H9 (cell line): Measurements from ENCODE around the gene RWDD1. TPM values are rescaled to one million over a fixed set of nuclear protein-coding genes. Genes with fewer than 3 reads are reported as not detected.

Experiments
- DNase-seq: peaks from one replicate; pipeline ENCODE4 v3.0.0-alpha.2; 2017
- H2AFZ ChIP-seq: one replicate; pipeline ENCODE4 v1.6.1; 2013; ENCODE audit warnings: mild to moderate bottlenecking, low read length, control low read depth, moderate library complexity
- H2AK5ac ChIP-seq: 2 replicates; pipeline ENCODE4 v1.6.1; 2013; ENCODE audit warnings: low read length, control low read depth, mixed read lengths; ENCODE audit not compliant: insufficient read length
- H2BK120ac ChIP-seq: one replicate; pipeline ENCODE4 v1.6.1; 2013; ENCODE audit warnings: low read depth, mild to moderate bottlenecking, low read length, control low read depth, inconsistent platforms; ENCODE audit not compliant: poor library complexity, severe bottlenecking
- H2BK12ac ChIP-seq: 2 replicates; pipeline ENCODE4 v1.6.1; 2013; ENCODE audit warnings: low read length, control low read depth, mixed read lengths, low read depth; ENCODE audit not compliant: insufficient read length
- H2BK15ac ChIP-seq: 2 replicates; pipeline ENCODE4 v1.6.1; 2013; ENCODE audit warnings: low read depth, low read length, control low read depth
- H2BK20ac ChIP-seq: one replicate; pipeline ENCODE4 v1.6.1; 2013; ENCODE audit warnings: low read depth, mild to moderate bottlenecking, low read length, control low read depth, inconsistent platforms; ENCODE audit not compliant: poor library complexity, severe bottlenecking
- H2BK5ac ChIP-seq: 2 replicates; pipeline ENCODE4 v1.6.1; 2013; ENCODE audit warnings: low read length, control low read depth, mixed read lengths; ENCODE audit not compliant: insufficient read length
- H3K14ac ChIP-seq: 2 replicates; pipeline ENCODE4 v1.6.1; 2013; ENCODE audit warnings: low read length, control low read depth; ENCODE audit not compliant: insufficient read depth
- H3K18ac ChIP-seq: 2 replicates; pipeline ENCODE4 v1.6.1; 2013; ENCODE audit warnings: low read depth, mild to moderate bottlenecking, mixed read lengths, low read length, control low read depth; ENCODE audit not compliant: insufficient read length
- H3K23ac ChIP-seq: 2 replicates; pipeline ENCODE4 v1.6.1; 2013; ENCODE audit warnings: low read length, control low read depth, mixed read lengths, low read depth; ENCODE audit not compliant: insufficient read length
- H3K23me2 ChIP-seq: 2 replicates; pipeline ENCODE4 v1.6.1; 2013; ENCODE audit warnings: low read depth, mild to moderate bottlenecking, mixed read lengths, low read length, control low read depth; ENCODE audit not compliant: insufficient read length, poor library complexity, severe bottlenecking
- H3K27ac ChIP-seq: 2 replicates; pipeline ENCODE4 v1.5.1; 2013; ENCODE audit warnings: low read length, control low read depth, mixed read lengths, low read depth; ENCODE audit not compliant: insufficient read length
- H3K27me3 ChIP-seq: 2 replicates; pipeline ENCODE4 v1.6.1; 2013; ENCODE audit warnings: low read length, control low read depth, inconsistent platforms; ENCODE audit not compliant: insufficient read depth
- H3K4ac ChIP-seq: 2 replicates; pipeline ENCODE4 v1.6.1; 2013; ENCODE audit warnings: low read depth, mild to moderate bottlenecking, control low read depth, inconsistent platforms, low read length, moderate library complexity
- H3K4me1 ChIP-seq: 2 replicates; pipeline ENCODE4 v1.6.1; 2013; ENCODE audit warnings: low read length, control low read depth, inconsistent platforms; ENCODE audit not compliant: insufficient read depth
- H3K4me2 ChIP-seq: 2 replicates; pipeline ENCODE4 v1.6.1; 2013; ENCODE audit warnings: low read length, control low read depth, mixed read lengths; ENCODE audit not compliant: insufficient read length, insufficient read depth
- H3K56ac ChIP-seq: 2 replicates; pipeline ENCODE4 v1.6.1; 2013; ENCODE audit warnings: low read depth, mild to moderate bottlenecking, mixed read lengths, low read length, control low read depth; ENCODE audit not compliant: insufficient read length
- H3K79me1 ChIP-seq: 2 replicates; pipeline ENCODE4 v1.6.1; 2013; ENCODE audit warnings: low read depth, mild to moderate bottlenecking, moderate library complexity, low read length, control low read depth, inconsistent platforms; ENCODE audit not compliant: insufficient read depth, poor library complexity, severe bottlenecking
- H3K79me2 ChIP-seq: 2 replicates; pipeline ENCODE4 v1.6.1; 2013; ENCODE audit warnings: low read length, control low read depth, inconsistent platforms; ENCODE audit not compliant: insufficient read depth
- H3K9ac ChIP-seq: 2 replicates; pipeline ENCODE4 v1.6.1; 2013; ENCODE audit warnings: low read length, control low read depth, mixed read lengths; ENCODE audit not compliant: insufficient read length; ENCODE audit errors: extremely low read depth
- H3K9me3 ChIP-seq: one replicate; pipeline ENCODE4 v1.6.1; 2013; ENCODE audit warnings: low read depth, low read length, inconsistent platforms; ENCODE audit not compliant: control insufficient read depth
- H3T11ph ChIP-seq: one replicate; pipeline ENCODE4 v1.6.1; 2013; ENCODE audit warnings: mild to moderate bottlenecking, low read length, control low read depth, inconsistent platforms
- H4K20me1 ChIP-seq: one replicate; pipeline ENCODE4 v1.6.1; 2013; ENCODE audit not compliant: control insufficient read depth, insufficient read length, insufficient read depth
- H4K5ac ChIP-seq: 2 replicates; pipeline ENCODE4 v1.6.1; 2013; ENCODE audit warnings: low read depth, mild to moderate bottlenecking, mixed read lengths, low read length, control low read depth; ENCODE audit not compliant: insufficient read length
- H4K8ac ChIP-seq: replicated peaks from 2 replicates; pipeline ENCODE4 v1.6.1; 2013; ENCODE audit warnings: low read length, control low read depth, mixed read lengths, low read depth; ENCODE audit not compliant: insufficient read length
- H4K91ac ChIP-seq: 2 replicates; pipeline ENCODE4 v1.6.1; 2013; ENCODE audit warnings: low read depth, mild to moderate bottlenecking, moderate library complexity, mixed read lengths, low read length, control low read depth; ENCODE audit not compliant: insufficient read length
- H3K27ac Mint-ChIP-seq, 3 experiments: 2 replicates in 2 of 3; 3 replicates in 1 of 3; pipeline ENCODE4 v1.8.0; 2020 to 2021; ENCODE audit warnings: mixed read lengths in 3 of 3, mild to moderate bottlenecking in 1 of 3, moderate library complexity in 1 of 3
- H3K27me3 Mint-ChIP-seq: 2 replicates; pipeline ENCODE4 v1.8.0; 2021; ENCODE audit warnings: low read depth, mild to moderate bottlenecking, moderate library complexity, mixed read lengths
- H3K36me3 Mint-ChIP-seq, 3 experiments: 2 replicates in 2 of 3; 3 replicates in 1 of 3; pipeline ENCODE4 v1.8.0; 2020 to 2021; ENCODE audit warnings: low read depth in 3 of 3, mixed read lengths in 3 of 3; ENCODE audit not compliant: insufficient read depth in 1 of 3
- H3K4me1 Mint-ChIP-seq, 2 experiments: 2 replicates each; pipeline ENCODE4 v1.8.0; 2020; ENCODE audit warnings: mixed read lengths in 2 of 2
- H3K4me3 Mint-ChIP-seq, 2 experiments: 2 replicates in 1 of 2; 3 replicates in 1 of 2; pipeline ENCODE4 v1.8.0; 2020 to 2021; ENCODE audit warnings: mild to moderate bottlenecking in 2 of 2, mixed read lengths in 2 of 2, moderate library complexity in 1 of 2
- H3K9me3 Mint-ChIP-seq, 2 experiments: 2 replicates in 1 of 2; 3 replicates in 1 of 2; pipeline ENCODE4 v1.8.0; 2020; ENCODE audit warnings: mild to moderate bottlenecking in 2 of 2, mixed read lengths in 2 of 2, moderate library complexity in 1 of 2
- total RNA-seq: library from RNA; stranded (reverse); gene quantifications from 2 replicates; pipeline ENCODE4 v1.2.1, GENCODE V29; 2021
- TF ChIP-seq, protein P1 (sequence below): fragments of 200-600 bp; sonication (generic); conservative IDR thresholded peaks from 3 replicates; pipeline ENCODE4 v1.8.0; 2021; ENCODE audit warnings: antibody characterized with exemption, mild to moderate bottlenecking

The RWDD1 gene
- total RNA-seq, 1 experiment from 2014 or later = 42.0 TPM

- Histone ChIP-seq H3K4ac (no peak overlapping the region), H3K9ac (no peak overlapping the region)
These were observed 28.9 kb upstream of the RWDD1 start for GRCh38 chr6:116542426-116542825.

More at GRCh38 chr6:116542426-116542825, 28.9 kb upstream of the RWDD1 start:
- Mint-ChIP-seq H3K4me1 (peaks cover 4 to 6% of the 10 kb centered on the region in 2 experiments; a peak in 3 of 4 replicates), H3K27me3 (no peaks in the 10 kb centered on the region), H3K27ac (no peak overlapping the region), H3K9me3 (no peaks in the 10 kb centered on the region), H3K36me3 (no peaks in the 10 kb centered on the region), H3K4me3 (no peak overlapping the region)
- Histone ChIP-seq H2BK5ac (no peak overlapping the region), H3K23me2 (no peaks in the 10 kb centered on the region), H3K79me1 (no peaks in the 10 kb centered on the region), H2BK20ac (no peak overlapping the region), H2AK5ac (no peak overlapping the region), H2BK15ac (no peak overlapping the region), H3K27ac (no peak overlapping the region), H3K4me2 (no peak overlapping the region), H3K27me3 (no peaks in the 10 kb centered on the region), H3T11ph (no peak overlapping the region), H3K23ac (no peak overlapping the region), H3K56ac (no peak overlapping the region), H3K9me3 (no peaks in the 10 kb centered on the region), H2BK120ac (no peak overlapping the region), H4K5ac (no peak overlapping the region), H3K14ac (no peak overlapping the region), H3K18ac (no peak overlapping the region), H2BK12ac (no peak overlapping the region), H4K8ac (no peak overlapping the region), H4K20me1 (no peaks in the 10 kb centered on the region), H2AFZ (no peak overlapping the region), H4K91ac (no peak overlapping the region), H3K79me2 (no peaks in the 10 kb centered on the region), H3K4me1 (no peaks in the 10 kb centered on the region)
- DNase-seq = no peak
- TF ChIP-seq, protein P1, sequence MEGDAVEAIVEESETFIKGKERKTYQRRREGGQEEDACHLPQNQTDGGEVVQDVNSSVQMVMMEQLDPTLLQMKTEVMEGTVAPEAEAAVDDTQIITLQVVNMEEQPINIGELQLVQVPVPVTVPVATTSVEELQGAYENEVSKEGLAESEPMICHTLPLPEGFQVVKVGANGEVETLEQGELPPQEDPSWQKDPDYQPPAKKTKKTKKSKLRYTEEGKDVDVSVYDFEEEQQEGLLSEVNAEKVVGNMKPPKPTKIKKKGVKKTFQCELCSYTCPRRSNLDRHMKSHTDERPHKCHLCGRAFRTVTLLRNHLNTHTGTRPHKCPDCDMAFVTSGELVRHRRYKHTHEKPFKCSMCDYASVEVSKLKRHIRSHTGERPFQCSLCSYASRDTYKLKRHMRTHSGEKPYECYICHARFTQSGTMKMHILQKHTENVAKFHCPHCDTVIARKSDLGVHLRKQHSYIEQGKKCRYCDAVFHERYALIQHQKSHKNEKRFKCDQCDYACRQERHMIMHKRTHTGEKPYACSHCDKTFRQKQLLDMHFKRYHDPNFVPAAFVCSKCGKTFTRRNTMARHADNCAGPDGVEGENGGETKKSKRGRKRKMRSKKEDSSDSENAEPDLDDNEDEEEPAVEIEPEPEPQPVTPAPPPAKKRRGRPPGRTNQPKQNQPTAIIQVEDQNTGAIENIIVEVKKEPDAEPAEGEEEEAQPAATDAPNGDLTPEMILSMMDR = no peak
